Right kidney (tissue), 1 donor: ENCODE results near the gene TXNIP.
A peak's percentile ranks its signal among the peaks of the same experiment; 100 is the strongest.

Experiments used
- DNase-seq: peaks from one replicate; pipeline ENCODE4 v3.0.0-alpha.2; 2016

TXNIP gene

DNA sequence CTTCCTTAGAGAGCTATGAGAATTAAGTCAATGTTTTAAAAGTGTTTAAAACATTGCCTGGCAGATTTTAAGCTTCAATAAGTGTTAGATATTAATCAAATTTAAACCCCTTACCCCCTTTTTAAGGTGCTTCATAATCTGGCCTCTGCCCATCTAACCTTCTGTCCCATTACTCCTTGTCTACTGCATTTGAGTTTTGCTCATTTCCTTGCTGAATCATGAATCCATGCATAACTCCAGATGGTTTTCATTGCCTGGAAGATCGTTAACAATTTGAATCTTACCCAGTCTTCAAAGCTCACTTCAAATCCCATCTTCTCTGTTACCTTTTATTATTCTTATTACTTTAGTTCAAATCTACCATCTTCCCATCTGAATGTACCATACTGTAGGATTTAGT, 20.5 kb upstream of the TXNIP start:
- no peak for DNase-seq

DNA sequence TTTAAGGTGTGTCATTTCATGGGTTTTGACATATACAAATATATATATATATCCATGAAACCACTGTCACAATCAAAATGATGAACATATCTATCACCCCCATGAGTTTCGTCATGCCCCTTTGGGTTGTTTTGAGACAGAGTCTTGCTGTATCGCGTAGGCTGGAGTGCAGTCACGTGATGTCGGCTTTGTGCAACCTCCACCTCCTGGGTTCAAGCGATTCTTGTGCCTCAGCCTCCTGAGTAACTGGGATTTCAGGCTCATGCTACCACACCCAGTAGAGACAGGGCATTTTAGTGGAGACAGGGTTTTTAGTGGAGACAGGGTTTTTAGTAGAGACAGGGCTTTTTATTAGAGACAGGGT, 17.2 kb upstream of the TXNIP start:
- no peak for DNase-seq

DNA sequence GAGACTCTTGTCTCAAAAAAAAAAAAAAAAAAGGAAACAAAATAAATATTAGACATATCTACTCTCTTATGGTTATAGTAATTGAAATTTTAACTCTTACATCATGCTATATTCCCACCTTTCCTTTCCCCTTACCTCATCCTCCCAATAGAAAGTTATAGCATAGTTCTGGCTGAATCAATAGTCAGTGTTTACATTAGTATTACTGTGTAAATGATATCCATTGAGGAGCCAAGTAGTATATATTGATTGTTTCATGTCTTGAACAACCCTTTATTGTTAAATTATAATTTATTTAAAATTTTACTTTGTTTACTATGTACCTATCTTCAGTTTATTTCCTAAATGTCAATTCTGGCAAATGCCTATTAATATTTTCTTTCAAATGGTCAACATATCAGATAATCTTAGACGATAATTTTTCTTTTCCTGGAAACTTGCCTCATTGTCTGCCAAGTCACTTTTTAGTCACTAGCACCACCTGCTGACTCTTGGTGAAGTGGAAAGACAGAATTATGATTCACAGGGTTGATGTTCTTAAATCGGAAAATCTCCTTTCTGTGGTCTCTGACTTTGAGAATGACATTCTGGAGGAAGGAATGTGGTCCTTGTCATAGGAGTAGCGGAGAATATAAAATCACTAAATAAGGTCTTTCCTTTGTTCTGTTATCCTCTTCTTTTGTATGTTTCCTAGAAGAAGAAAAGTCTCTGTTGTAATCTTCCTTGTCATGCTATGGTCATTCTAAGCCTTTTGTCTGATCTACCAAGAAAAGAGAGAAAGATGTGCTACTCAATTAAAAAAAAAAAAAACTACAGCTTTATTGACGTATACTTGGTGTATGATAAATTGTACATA, 16.6 kb upstream of the TXNIP start:
- no peak for DNase-seq

DNA sequence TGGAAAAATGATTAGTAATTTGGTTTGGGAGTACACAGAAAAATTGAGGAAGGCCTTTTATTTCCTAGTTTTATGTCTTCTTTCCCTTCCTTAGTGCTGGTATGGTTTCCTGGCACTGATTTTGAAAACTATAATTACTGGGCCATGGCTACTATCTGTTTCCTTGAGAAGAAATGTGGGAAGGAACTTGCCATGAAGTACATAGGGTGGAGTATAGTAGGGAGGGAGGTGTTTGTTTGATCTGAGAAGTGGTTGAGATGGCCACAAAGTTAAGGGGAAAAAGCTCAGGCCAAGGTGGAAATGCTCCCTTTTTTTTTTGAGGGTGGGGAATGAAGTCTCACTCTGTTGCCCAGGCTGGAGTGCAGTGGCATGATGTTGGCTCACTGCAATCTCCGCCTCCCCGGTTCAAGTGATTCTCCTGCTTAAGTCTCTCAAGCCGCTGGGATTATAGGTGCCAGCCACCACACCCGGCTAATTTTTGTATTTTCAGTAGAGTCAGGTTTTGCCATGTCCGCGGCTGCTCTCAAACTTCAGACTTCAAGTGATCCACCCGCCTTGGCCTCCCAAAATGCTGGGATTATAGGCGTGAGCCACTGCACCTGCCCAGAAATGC, 13.9 kb upstream of the TXNIP start:
- DNase-seq, result no peak

DNA sequence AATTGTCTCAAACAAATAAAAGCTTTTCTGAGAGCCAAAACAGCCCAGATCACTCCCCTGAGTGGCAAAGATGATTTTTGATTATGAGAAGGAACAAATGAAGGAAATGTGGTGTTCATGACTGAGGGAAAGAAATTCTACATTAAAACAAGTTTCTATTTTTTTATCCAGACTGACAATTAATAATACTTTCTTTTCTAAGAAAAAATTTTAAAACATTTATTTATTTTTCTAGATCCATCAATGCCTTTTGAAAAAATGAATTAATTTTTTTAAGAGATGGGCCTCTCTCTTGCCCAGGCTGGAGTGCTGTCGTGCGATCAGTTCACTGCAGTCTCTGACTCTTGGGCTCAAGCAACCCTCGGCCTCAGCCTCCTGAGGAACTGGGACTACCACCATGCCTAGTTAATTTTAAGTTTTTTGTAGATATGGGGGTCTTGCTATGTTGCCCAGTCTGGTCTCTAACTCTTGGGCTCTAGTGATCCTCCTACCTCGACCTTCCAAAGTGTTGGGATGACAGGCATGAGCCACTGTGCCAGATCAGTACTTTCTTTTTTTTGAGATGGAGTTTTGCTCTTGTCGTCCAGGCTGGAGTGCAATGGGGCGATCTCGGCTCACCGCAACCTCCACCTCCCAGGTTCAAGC, 11.2 kb upstream of the TXNIP start:
- DNase-seq, result no peak

DNA sequence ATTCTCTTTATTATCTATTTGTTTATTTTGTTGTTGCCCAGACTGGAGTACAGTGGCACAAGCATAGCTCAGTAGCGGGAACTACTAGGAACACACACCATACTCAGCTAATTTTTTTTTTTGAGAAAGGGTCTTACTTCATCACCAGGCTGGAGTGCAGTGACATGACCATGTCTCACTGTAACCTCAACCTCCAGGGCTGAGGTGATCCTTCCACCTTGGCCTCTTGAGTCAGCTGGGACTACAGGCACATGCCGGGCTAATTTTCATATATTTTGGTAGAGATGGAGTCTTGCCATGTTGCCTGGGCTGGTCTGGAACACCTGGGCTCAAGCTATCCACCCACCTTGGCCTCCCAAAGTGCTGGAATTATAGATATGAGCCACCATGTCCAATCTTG, 5.3 kb upstream of the TXNIP start:
- no peak for DNase-seq

DNA sequence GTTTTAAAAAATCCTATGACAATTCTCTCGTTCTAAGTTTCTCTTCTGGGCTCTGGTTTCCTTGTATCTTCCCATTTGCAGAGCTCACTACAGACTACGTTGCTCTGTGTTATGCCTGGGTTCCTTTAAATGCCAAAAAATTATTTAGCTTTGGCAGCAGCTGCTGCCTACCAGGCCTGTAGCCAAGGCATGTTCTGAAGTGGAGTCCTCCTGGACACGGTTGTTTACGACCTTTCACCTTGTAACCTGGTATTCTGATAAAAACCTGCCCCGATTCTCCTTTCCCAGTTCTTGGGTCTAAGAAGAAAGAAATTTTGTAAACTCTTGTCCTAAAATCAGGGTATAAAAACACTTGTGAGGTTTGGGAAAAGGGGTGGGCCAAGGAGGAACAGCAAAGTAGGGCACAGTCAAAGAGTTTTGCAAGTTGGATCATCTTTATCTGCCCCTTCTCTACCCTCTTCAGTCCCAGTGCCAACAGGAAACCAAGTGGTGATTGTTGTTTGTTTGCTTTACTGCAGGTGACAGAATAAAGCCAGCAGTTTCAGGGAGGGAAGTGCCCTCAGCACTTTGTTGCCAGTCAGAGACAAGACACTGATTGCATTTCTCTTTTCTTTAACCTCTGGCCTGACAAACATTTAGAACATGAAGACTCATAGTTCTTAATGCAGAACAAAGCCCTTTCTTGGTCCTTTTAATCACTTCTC, 3.1 kb upstream of the TXNIP start:
- DNase-seq, result no peak

DNA sequence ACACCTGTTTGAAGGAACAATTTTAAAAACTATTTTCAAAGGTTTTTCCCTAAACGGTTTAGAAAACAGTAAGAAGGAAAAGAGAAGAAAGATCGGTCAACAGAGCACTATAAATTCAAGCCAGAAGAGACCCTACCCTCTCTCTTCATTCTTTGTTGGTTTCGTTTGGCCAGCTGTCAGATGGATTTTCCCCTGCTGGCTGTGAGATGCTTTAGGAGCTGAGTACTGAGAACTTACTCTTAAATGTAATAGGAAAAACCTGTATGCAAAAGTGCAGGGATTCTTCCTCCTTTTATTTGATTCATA, 1.3 kb upstream of the TXNIP start:
- DNase-seq, result no peak

DNA sequence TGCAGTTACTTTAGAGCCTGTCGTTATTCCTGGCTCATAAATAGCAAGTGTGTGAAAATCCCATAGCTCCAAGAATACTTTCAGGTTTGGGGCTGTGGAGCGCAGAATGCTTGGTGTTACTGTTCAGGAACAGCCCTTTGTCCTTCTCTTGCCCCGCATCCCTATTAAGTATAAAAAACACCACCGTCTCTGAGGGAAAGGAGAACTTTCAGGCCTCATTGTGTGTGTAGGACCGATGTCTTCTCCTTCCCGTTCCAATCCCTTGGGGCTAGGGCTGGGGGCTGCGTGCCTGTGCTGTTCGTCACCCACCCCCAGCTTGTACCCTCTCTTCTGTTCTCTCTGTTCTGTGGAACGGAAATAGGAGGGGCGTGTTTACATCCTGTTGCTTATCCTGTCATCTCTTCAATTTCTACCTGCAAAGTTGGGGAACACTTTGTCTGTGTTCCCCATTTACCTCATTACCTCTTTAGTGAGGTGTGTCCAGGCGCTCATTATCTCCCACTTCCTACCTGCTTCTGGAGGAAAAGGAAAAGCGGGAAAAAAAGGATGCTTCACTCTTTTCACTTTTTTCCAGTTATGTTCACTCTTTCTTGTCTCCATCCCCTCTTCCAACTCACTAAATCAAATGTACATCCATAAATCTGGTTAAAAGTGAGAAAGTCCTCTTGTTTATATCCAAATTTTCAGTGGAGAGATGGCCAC, 788 bp upstream of the TXNIP start:
- no peak for DNase-seq

DNA sequence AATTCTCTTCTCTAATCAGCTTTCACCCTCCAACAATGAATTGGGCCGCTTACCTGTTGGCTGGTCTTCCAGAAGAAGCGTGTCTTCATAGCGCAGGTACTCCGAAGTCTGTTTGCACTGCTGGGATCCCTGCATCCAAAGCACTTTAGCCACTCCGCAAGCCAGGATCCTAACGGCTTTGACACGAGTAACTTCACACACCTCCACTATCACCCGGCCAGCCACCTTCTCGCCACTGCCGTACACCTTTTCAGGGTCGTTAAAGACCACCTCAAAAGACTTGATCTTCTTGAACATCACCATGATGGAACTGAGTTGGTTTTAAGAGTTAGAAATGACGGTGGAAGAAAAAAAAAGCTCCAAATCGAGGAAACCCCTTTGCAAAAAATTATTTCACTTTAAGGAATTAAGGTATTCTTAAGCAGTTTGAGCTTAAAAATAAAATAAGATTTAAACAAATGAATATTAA, 381 bp downstream of the TXNIP start:
- peak; percentile 42 for DNase-seq

DNA sequence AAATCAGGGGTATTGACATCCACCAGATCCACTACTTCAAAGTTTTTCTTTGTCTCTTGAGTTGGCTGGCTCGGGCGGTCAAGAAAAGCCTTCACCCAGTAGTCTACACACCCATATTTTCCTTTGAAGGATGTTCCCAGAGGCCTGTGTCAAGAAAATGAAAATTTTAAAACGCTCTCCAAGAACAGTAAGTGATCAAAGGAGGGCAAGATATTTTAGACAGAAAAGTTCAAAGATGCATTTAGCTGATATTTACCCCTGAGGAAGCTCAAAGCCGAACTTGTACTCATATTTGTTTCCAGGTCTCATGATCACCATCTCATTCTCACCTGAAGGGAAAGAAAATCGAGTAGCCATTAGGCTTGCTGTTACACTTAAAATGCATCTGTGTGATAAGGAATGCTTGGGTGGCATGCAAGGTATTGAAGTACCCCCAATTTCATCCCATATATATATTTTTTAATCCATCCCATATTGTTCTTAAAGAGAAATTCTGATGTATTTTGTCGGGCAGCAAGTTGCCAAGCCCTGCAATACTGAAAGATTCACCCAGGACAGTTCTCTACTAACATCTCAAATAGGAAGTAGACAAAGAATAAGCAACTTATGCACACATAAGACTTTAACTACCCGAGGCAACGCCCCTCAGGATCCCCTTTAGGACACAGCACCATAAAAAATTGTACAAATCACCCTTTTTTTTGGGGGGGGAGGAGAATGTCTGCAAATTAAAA, 1.1 kb downstream of the TXNIP start:
- no peak for DNase-seq

DNA sequence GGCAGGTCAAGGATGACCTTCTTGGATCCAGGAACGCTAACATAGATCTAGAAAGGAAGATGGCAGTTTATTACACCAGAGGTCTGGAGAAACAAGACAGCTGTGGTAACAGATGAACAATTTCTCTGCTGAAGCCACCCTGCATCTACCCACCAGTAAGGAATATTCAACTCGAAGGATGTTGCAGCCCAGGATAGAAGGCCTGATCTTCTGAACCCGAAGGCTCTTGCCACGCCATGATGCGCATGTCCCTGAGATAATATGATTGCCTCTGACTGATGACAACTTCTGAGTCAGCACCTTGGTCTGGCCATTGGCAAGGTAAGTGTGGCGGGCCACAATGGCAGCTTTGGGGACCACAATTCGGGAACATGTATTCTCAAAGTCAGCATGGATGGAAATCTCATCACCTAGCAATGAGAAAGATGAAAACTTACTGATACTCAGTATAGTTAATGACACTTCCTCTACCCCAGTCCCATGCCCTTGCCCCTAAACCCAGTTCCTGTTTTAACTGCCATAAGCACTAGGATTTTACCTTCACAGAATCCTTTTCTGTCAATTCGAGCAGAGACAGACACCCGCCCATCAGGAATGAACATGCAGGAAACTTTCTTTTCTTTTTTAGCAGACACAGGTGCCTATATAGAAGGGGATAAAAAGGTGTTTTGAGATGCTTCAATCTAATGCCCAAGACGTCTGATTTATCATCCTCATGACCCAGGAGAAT, 1.8 kb downstream of the TXNIP start:
- DNase-seq, result no peak

DNA sequence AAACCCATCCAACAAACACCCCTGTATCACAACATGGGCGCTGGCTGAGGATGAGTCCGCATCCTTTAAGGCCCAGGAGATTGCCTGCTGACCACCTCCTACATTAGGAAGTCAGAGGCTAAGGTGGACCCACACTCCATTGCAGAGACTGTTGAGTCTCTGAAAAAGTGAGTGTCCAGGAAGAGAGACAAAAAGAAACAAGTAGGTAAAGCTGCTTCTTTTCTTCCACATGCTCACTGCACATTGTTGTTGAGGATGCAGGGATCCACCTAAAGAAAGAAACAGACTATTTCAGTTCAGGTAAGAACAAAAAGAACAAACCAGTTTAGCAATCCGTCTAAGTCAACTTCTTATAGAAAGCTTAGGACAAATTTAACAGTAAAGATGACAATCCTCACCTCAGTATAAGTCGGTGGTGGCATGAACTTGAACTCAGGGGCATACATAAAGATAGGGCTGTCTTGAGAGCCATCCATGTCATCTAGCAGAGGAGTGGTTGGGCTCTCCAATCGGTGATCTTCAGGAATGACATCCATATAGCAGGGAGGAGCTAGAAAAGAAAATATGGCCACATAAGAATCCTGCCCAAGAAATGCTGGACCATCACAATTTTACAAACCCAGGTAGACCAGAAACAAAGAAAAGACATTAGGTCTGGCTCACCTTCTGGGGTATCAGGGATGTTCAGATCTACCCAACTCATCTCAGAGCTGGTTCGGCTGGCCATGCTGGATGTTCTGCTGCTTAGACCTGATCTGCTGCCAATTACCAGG, 2.6 kb downstream of the TXNIP start:
- DNase-seq, result no peak

DNA sequence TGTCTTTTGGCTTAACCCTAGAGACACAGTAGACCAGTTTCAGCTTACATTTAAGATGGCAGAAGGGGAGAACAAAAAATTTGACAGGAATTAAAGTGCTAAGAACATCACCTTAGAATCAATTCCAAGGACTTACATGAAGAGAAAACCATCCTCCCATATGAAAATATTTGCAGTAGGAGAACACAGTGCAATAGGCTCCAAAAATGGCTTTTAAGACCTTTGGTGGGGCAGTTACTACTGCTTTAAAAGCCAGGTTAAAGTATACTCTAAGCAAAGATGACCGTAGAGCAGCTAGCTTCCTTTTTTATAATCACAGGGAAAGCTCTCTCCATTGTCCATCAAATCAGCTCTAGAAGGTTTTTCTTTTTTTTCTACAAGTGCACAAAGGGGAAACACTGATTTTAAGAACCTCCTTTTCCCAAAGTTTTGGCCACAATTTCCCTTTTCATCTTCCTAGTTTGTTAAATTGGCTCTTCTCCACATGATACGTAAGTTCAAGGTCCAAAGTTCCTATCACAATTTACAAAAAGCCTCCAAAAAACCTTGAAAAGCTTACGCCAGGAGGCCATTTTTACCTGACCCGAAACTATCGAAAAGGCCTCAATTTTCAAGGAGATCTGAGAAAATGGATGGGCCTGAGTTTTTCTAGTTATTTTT, 3.3 kb downstream of the TXNIP start:
- no peak for DNase-seq

DNA sequence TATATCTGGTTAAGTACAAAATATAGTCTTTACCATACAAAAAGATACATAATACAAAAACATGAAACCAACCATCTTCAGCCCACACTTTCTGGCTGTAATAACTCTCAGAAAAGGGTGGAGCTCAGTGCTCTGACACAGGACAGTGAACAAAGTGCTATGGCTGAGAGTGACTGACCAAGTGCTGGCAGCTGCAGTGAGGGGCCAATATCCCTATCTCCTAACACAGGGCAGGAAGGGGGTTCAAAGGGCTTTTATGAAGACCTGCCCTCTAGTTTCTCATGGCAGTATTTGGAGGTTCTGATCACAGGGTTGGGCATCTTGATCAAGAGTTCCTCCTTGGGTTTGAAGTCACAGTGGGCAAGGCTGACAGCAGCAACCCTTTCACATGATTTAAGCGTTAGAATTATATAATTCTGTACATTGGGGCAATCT, 3.9 kb downstream of the TXNIP start:
- no peak for DNase-seq

DNA sequence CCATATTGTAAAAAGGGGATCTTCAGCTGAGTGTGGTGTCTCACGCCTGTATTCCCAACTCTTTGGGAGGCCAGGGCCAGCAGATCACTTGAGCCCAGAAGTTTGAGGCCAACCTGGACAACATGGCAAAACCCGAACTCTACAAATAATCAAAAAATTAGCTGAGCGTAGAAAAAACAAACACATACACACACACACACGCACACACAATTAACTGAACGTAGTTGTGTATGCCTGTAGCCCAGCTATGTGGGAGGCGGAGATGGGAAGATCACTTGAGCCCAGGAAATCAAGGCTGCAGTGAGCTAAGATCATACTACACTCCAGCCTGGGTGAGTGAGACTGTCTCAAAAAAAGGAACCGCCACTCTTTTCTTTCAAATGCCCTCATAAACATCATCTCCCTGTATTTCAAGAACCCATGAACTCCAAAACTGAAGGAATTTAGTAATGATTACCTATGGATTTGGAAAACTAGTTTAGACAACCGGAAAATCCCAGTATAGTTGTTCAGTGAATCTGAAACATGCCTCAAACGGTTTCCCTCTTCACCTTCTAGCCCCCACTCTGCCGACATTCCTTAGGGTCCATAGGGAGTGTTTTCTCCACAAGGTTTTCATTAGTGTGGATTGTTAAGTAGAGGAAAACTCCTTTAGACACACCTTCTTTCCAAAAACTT, 4.5 kb downstream of the TXNIP start:
- no peak for DNase-seq

DNA sequence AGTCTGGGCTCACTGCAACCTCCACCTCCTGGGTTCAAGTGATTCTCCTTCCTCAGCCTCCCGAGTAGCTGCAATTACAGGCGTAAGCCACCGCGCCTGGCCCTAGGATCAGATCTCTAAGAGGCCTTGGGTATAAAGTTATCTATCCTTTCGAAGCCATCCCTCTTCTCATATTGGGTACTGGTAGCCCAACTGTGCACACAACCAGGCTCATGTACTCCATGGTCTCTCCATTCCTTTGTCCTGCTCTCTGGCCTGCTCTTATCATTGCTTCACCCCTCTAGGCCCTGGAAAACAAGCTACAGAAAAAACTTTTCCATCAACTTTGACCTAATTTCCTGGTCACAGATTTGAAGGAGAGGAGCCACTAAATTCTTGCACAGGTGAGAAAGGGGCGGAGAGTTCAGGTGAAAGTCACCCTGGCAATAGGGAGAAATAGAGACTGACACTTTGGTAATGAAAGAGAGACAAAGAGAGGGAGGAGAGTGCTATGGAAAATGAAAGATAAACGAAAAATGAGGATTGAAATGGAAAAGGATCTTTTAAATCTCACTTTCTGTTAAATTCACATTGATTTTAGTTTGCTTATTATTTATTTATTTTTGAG, 6.0 kb downstream of the TXNIP start:
- no peak for DNase-seq

DNA sequence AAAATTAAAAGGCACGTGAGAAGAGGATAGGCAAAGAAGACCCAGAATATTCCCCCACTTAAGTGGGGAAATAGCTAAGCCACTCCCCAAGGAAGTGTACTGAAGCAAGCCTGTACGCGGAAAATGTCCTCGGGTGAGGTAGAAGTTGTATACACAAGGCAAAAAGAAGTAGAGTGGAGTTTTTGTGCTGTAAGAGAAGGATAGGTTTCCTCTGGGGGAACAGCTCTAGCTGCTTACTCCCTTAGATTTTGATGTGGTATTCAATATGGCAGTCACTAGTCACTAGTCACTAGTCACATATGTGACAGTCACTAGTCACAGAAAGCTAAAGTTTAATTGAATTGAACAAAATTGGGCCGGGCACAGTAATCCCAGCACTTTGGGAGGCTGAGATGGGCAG, 7.6 kb downstream of the TXNIP start:
- DNase-seq, result no peak

DNA sequence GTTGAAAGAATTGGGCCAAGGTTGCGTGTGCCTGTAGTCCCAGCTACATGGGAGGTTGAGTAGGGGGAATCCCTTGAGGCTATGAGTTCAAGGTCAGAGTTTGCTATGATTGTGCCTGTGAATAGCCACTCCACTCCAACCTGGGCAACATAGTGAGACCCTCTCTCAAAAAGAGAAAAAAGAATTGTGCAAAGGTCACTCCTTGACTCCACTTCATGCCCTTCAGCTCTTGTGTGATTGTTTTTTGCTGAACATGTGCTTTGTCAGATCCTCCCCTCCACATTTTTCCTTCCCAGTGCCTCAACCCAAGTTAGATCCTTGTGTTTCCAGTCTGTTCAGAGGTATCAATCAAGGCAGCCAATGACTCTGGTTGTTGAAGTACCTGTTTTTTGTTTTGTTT, 8.5 kb downstream of the TXNIP start:
- no peak for DNase-seq
